GM12891 (cell line): ENCODE measurements around the gene DNAH11.

Experiments
- POLR2A ChIP-seq: IDR thresholded peaks from 2 replicates; pipeline ENCODE4 v1.6.1; 2011; ENCODE audit warnings: low read depth, low read length, control low read depth
- POLR2AphosphoS5 ChIP-seq: IDR thresholded peaks from 2 replicates; pipeline ENCODE4 v1.6.1; 2011; ENCODE audit warnings: low read depth, low read length, control low read depth
- POU2F2 ChIP-seq: IDR thresholded peaks from 2 replicates; pipeline ENCODE4 v1.6.1; 2011; ENCODE audit warnings: low read depth, mild to moderate bottlenecking, control low read depth, low read length, moderate library complexity
- SPI1 ChIP-seq: IDR thresholded peaks from 2 replicates; pipeline ENCODE4 v1.6.1; 2011; ENCODE audit warnings: low read depth, low read length, control low read depth
- TAF1 ChIP-seq: IDR thresholded peaks from 2 replicates; pipeline ENCODE4 v1.6.1; 2011; ENCODE audit warnings: low read depth, low read length, control low read depth

GRCh38 chr7:21566094-21566493 lies 23.3 kb downstream of the DNAH11 start:
- TF ChIP-seq POLR2AphosphoS5 (no peak), SPI1 (no peak), POLR2A (no peak), TAF1 (no peak), POU2F2 (no peak)
